Osteoblast (primary cell): ENCODE results near the gene IZUMO4. TPM values are rescaled to one million over a fixed set of nuclear protein-coding genes. Genes with fewer than 3 reads are reported as not detected.

Source experiments
- DNase-seq: peaks from one replicate; pipeline ENCODE4 v3.0.0; 2011; ENCODE audit warnings: low spot score, mixed read lengths; ENCODE audit not compliant: insufficient read length; ENCODE audit errors: missing footprints
- H2AFZ ChIP-seq: 2 replicates; pipeline ENCODE4 v1.6.0; 2011; ENCODE audit warnings: mild to moderate bottlenecking, low read length
- H3K27ac ChIP-seq: 2 replicates; pipeline ENCODE4 v1.5.1; 2011; ENCODE audit warnings: mild to moderate bottlenecking, low read depth, low read length, moderate library complexity
- H3K27me3 ChIP-seq: 2 replicates; pipeline ENCODE4 v1.6.0; 2012; ENCODE audit warnings: mild to moderate bottlenecking, control low read depth, inconsistent platforms, low read length, moderate library complexity; ENCODE audit not compliant: insufficient read depth
- H3K36me3 ChIP-seq: 2 replicates; pipeline ENCODE4 v1.5.1; 2011; ENCODE audit warnings: mild to moderate bottlenecking, low read length, control low read depth, moderate library complexity; ENCODE audit not compliant: insufficient read depth
- H3K4me1 ChIP-seq: 2 replicates; pipeline ENCODE4 v1.5.1; 2011; ENCODE audit warnings: mild to moderate bottlenecking, low read length, control low read depth, moderate library complexity; ENCODE audit not compliant: insufficient read depth
- H3K4me2 ChIP-seq: 2 replicates; pipeline ENCODE4 v1.6.0; 2011; ENCODE audit warnings: mild to moderate bottlenecking, low read length; ENCODE audit not compliant: insufficient read depth
- H3K4me3 ChIP-seq: fragments of 200-600 bp; sonication (generic); 3 replicates; pipeline ENCODE4 v1.5.1; 2012; ENCODE audit warnings: mild to moderate bottlenecking, low read length, inconsistent platforms; ENCODE audit not compliant: insufficient read depth
- H3K79me2 ChIP-seq: 2 replicates; pipeline ENCODE4 v1.6.0; 2012; ENCODE audit warnings: mild to moderate bottlenecking, low read length, control low read depth, inconsistent platforms; ENCODE audit not compliant: insufficient read depth
- H3K9me3 ChIP-seq: 2 replicates; pipeline ENCODE4 v1.5.1; 2011; ENCODE audit warnings: low read depth, low read length, control low read depth
- H4K20me1 ChIP-seq: 2 replicates; pipeline ENCODE4 v1.6.0; 2012; ENCODE audit warnings: mild to moderate bottlenecking, low read length, control low read depth; ENCODE audit not compliant: insufficient read depth
- CTCF ChIP-seq: IDR thresholded peaks from 2 replicates; pipeline ENCODE4 v1.5.1; 2011; ENCODE audit warnings: mild to moderate bottlenecking, low read depth, low read length, moderate library complexity; ENCODE audit errors: extremely low read depth
- total RNA-seq: library from RNA; depleted of rRNA; stranded (reverse); fragments of >200 nt; gene quantifications from 2 replicates; pipeline ENCODE4 v1.2.3, GENCODE V29; 2012

Gene IZUMO4
- total RNA-seq, 1 donor: 0.36 TPM

- Histone ChIP-seq H3K4me3 (no peak overlapping the region), H3K9me3 (no peaks in the 10 kb centered on the region), H3K27me3 (no peaks in the 10 kb centered on the region), H2AFZ (no peak overlapping the region), H3K36me3 (peaks cover 84% of the 10 kb centered on the region), H3K4me1 (peaks cover 8% of the 10 kb centered on the region), H3K27ac (no peak overlapping the region), H3K4me2 (no peak overlapping the region), H3K79me2 (peaks cover 21% of the 10 kb centered on the region), H4K20me1 (peaks cover 37% of the 10 kb centered on the region)
- DNase-seq: no peak
- no peak for TF ChIP-seq CTCF
Measured at GRCh38 chr19:2115324-2115723, 18.6 kb downstream of the IZUMO4 start.

- peaks cover 8% of the 10 kb centered on the region for H3K4me1 ChIP-seq
- peaks cover 38% of the 10 kb centered on the region for H4K20me1 ChIP-seq
- no peak for DNase-seq
- H3K9me3 ChIP-seq: no peaks in the 10 kb centered on the region
- no peak overlapping the region for H3K4me3 ChIP-seq
- H3K4me2 ChIP-seq: no peak overlapping the region
- H3K79me2 ChIP-seq: peaks cover 21% of the 10 kb centered on the region
- no peak overlapping the region for H2AFZ ChIP-seq
- H3K27me3 ChIP-seq: no peaks in the 10 kb centered on the region
- H3K27ac ChIP-seq: no peak overlapping the region
- no peak for TF ChIP-seq CTCF
- H3K36me3 ChIP-seq: peaks cover 84% of the 10 kb centered on the region
Measured at GRCh38 chr19:2115911-2116426, 19.3 kb downstream of the IZUMO4 start.

- Histone ChIP-seq H3K36me3 (peaks cover 84% of the 10 kb centered on the region), H3K4me2 (no peak overlapping the region), H3K4me3 (no peak overlapping the region), H3K27me3 (no peaks in the 10 kb centered on the region), H3K4me1 (peaks cover 8% of the 10 kb centered on the region), H4K20me1 (peaks cover 37% of the 10 kb centered on the region), H3K79me2 (peaks cover 22% of the 10 kb centered on the region), H3K9me3 (no peaks in the 10 kb centered on the region), H3K27ac (no peak overlapping the region), H2AFZ (no peak overlapping the region)
- no peak for DNase-seq
- no peak for TF ChIP-seq CTCF
Measured at GRCh38 chr19:2116507-2116906, 19.8 kb downstream of the IZUMO4 start.

- Histone ChIP-seq H2AFZ (no peak overlapping the region), H3K36me3 (peaks cover 84% of the 10 kb centered on the region), H3K4me1 (peaks cover 8% of the 10 kb centered on the region), H3K27ac (no peak overlapping the region), H3K9me3 (no peaks in the 10 kb centered on the region), H3K79me2 (peaks cover 21% of the 10 kb centered on the region), H4K20me1 (peaks cover 37% of the 10 kb centered on the region), H3K27me3 (no peaks in the 10 kb centered on the region), H3K4me3 (no peak overlapping the region), H3K4me2 (no peak overlapping the region)
- no peak for TF ChIP-seq CTCF
- no peak for DNase-seq
Measured at GRCh38 chr19:2117215-2117960, 20.7 kb downstream of the IZUMO4 start.
